Esophagus muscularis mucosa (tissue), 4 donors: ENCODE measurements around the gene AOC3. TPM values are rescaled to one million over a fixed set of nuclear protein-coding genes. Genes with fewer than 3 reads are reported as not detected.

Experiments
- DNase-seq: peaks from one replicate; pipeline ENCODE4 v3.0.0-alpha.2; 2017; ENCODE audit errors: extremely low spot score
- H3K27ac ChIP-seq, 4 donors: fragments of 200-600 bp; sonication (generic); replicated peaks in 1 of 4; 1 replicate in 3 of 4; 2 replicates in 1 of 4; pipeline ENCODE4 v1.5.1; 2016 to 2019; ENCODE audit warnings: mild to moderate bottlenecking in 1 of 4
- H3K27me3 ChIP-seq, 4 donors: fragments of 200-600 bp; sonication (generic); one replicate each; pipeline versions ENCODE4 v1.5.1 to v1.6.0; 2016 to 2019
- H3K36me3 ChIP-seq, 4 donors: fragments of 200-600 bp; sonication (generic); one replicate each; pipeline ENCODE4 v1.5.1; 2016 to 2019
- H3K4me1 ChIP-seq, 4 donors: fragments of 200-600 bp; sonication (generic); one replicate each; pipeline ENCODE4 v1.5.1; 2016 to 2019
- H3K4me3 ChIP-seq, 4 donors: fragments of 200-600 bp; sonication (generic); 1 replicate in 2 of 4; 2 replicates in 2 of 4; pipeline ENCODE4 v1.5.1; 2016 to 2019; ENCODE audit warnings: mild to moderate bottlenecking in 4 of 4, moderate library complexity in 1 of 4
- H3K9me3 ChIP-seq, 4 donors: fragments of 200-600 bp; sonication (generic); 1 replicate in 3 of 4; 2 replicates in 1 of 4; pipeline ENCODE4 v1.5.1; 2016 to 2019
- CTCF ChIP-seq, 3 experiments: fragments of 200-600 bp in 2 of 3; fragments of 450-650 bp in 1 of 3; sonication (generic) in 2 of 3; IDR thresholded peaks; one replicate each; pipeline ENCODE4 v1.5.1; 2017 to 2019; ENCODE audit warnings: antibody characterized with exemption in 3 of 3, mild to moderate bottlenecking in 2 of 3, moderate library complexity in 1 of 3
- EP300 ChIP-seq: sonication (generic); formaldehyde crosslinking; IDR thresholded peaks from one replicate; pipeline ENCODE4 v1.6.1; 2017; ENCODE audit warnings: antibody characterized with exemption
- POLR2A ChIP-seq: fragments of 450-650 bp; IDR thresholded peaks from one replicate; pipeline ENCODE4 v1.6.1; 2017; ENCODE audit warnings: antibody characterized with exemption, moderate library complexity, mild to moderate bottlenecking, low read depth
- POLR2AphosphoS5 ChIP-seq, 2 donors: sonication (generic); formaldehyde crosslinking; IDR thresholded peaks; one replicate each; pipeline ENCODE4 v1.6.1; 2017; ENCODE audit warnings: antibody characterized with exemption in 2 of 2
- WGBS: methylation state at CpG from one replicate; pipeline ENCODE4 v1.1.5; 2018; 5-methylcytosine and 5-hydroxymethylcytosine counted together
- intact Hi-C: fragments of 100-400 bp; cut with DNase I; formaldehyde crosslinking; loops from one replicate; pipeline ENCODE4 v1.15.1; 2023
- total RNA-seq, 4 donors: library from RNA; depleted of rRNA; stranded (reverse); fragments of >200 nt; gene quantifications; one replicate each; pipeline versions ENCODE4 v1.1.0 to v1.2.1, GENCODE V29; 2016

The AOC3 gene
- total RNA-seq, 4 donors from 2014 or later = 89.0 to 242 (median 118) TPM

DNA sequence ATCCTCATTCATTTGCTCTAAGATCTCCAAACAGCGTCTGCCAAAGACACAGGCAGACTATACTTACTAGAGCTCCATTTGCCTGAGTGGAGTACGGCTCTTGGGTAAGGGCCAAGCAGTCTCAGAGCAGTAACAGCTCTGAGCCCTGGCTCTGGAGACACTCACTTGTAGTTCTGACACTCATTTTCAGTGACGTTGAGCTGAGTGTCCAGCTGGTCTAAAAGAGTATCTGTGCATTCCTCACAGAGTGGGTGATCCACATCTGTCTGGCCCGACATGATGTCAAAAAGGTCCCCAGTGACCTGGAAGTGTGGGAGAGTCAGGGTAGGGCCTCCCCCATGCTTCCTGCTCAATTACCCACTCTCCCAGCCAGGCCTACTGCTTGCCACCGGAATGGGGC lies 32.6 kb upstream of the AOC3 start:
- Histone ChIP-seq H3K27ac (no peak overlapping the region), H3K4me3 (no peak overlapping the region), H3K27me3 (no peaks in the 10 kb centered on the region), H3K4me1 (peaks cover 21 to 42% (median 38%) of the 10 kb centered on the region in 4 donors), H3K9me3 (no peaks in the 10 kb centered on the region), H3K36me3 (peaks cover 43 to 90% (median 86%) of the 10 kb centered on the region in 4 donors)
- no peak for DNase-seq
- intact Hi-C loops = no loop called here
- 86% methylated on average over 5 of the region's 5 CpGs for WGBS
- TF ChIP-seq POLR2A (no peak), POLR2AphosphoS5 (IDR thresholded peaks at IDR 0.05) (no peak), CTCF (IDR thresholded peaks at IDR 0.05) (no peak), EP300 (no peak)

- Histone ChIP-seq H3K9me3 (no peaks in the 10 kb centered on the region), H3K36me3 (peaks cover 41 to 73% (median 70%) of the 10 kb centered on the region in 4 donors), H3K27me3 (no peaks in the 10 kb centered on the region), H3K4me1 (peaks cover 21 to 36% (median 32%) of the 10 kb centered on the region in 4 donors), H3K4me3 (no peak overlapping the region), H3K27ac (no peak overlapping the region)
- DNase-seq = no peak
- TF ChIP-seq POLR2AphosphoS5 (IDR thresholded peaks at IDR 0.05) (no peak), CTCF (IDR thresholded peaks at IDR 0.05) (peak; percentile 39 to 73 (median 42)), POLR2A (no peak), EP300 (no peak)
- intact Hi-C loops = loop anchor here (5.0 kb wide), 2 partner anchors 38 to 98 kb away; partner anchors contain the start of gene WNK4
- 34% methylated on average over 2 of the region's 2 CpGs for WGBS
Observed at GRCh38 chr17:42819939-42820535, 31.0 kb upstream of the AOC3 start.

DNA sequence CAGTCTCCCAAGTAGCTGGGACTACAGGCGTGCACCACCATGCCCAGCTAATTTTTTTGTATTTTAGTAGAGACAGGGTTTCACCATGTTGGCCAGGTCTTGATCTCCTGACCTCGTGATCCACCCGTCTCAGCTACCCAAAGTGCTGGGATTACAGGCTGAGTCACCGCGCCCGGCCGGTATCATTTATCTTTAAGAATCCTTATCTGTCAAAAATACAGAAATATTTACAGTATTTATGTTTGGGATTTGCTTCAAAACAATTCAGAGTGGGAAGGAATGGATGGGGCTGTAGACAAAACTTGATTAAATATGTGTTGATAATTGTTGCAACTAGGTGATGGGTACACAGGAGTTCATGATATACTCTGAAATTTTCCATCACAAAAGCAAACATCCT lies 29.8 kb upstream of the AOC3 start:
- Histone ChIP-seq H3K4me3 (no peak overlapping the region), H3K27ac (no peak overlapping the region), H3K9me3 (no peaks in the 10 kb centered on the region), H3K36me3 (peaks cover 30 to 62% (median 59%) of the 10 kb centered on the region in 4 donors), H3K4me1 (peaks cover 14 to 27% (median 24%) of the 10 kb centered on the region in 4 donors), H3K27me3 (no peaks in the 10 kb centered on the region)
- intact Hi-C loops = loop anchor here (5.0 kb wide), 2 partner anchors 39 to 99 kb away; partner anchors contain the start of gene WNK4
- DNase-seq = no peak
- WGBS = 94% methylated on average over 7 of the region's 7 CpGs
- TF ChIP-seq CTCF (IDR thresholded peaks at IDR 0.05) = no peak
- TF ChIP-seq POLR2A = no peak
- TF ChIP-seq EP300 = no peak
- no peak for TF ChIP-seq POLR2AphosphoS5 (IDR thresholded peaks at IDR 0.05)

DNA sequence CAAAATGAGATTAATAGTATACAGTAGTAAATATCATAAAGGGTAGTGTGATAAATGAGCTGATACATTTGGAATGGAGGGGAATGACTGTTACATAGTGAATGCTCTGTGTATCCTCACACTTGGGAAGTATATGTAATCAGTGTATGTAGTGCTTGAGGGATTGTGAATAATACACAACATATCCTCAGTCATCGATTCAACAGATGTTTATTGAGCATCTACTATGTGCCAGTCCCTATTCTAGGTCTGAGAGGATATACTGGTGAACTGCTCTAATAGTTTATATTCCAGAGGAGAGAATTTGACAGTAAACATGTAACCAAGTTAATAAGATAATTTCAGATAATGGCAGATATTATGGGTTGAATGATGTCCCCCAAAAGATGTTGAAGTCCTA lies 23.5 kb upstream of the AOC3 start:
- H3K4me1 ChIP-seq = peaks cover 17 to 27% (median 18%) of the 10 kb centered on the region in 4 donors
- TF ChIP-seq POLR2A (no peak), CTCF (IDR thresholded peaks at IDR 0.05) (no peak), POLR2AphosphoS5 (IDR thresholded peaks at IDR 0.05) (no peak), EP300 (no peak)
- WGBS = 100% methylated on average over 1 of the region's 1 CpG
- DNase-seq = no peak
- intact Hi-C loops = no loop called here
- no peak overlapping the region for H3K4me3 ChIP-seq
- no peaks in the 10 kb centered on the region for H3K27me3 ChIP-seq
- no peaks in the 10 kb centered on the region for H3K36me3 ChIP-seq
- H3K27ac ChIP-seq = no peak overlapping the region
- H3K9me3 ChIP-seq = no peaks in the 10 kb centered on the region

DNA sequence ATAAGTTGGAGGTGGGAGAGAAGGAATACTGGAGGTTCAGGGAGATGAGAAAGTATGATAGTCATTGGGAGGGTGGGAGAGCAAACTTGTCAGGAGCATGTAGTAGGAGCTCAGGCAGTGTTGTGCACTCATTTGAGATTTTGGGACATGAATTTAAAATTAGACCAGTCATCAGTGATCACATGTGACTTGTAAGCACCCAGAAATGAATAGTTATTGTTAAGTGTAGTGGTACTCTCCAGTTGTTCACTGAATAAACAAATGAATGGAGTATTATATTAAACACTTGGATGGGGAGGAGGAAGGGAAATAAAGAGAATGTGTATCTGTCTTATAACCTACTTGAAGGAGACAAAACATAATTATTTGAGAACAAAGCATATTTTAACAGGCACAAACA lies 20.0 kb upstream of the AOC3 start:
- peaks cover 17 to 32% (median 25%) of the 10 kb centered on the region in 4 donors for H3K4me1 ChIP-seq
- H3K27me3 ChIP-seq = no peaks in the 10 kb centered on the region
- H3K4me3 ChIP-seq = no peak overlapping the region
- intact Hi-C loops = no loop called here
- H3K27ac ChIP-seq = no peak overlapping the region
- H3K36me3 ChIP-seq = peaks cover 0 to 14% (median 12%) of the 10 kb centered on the region in 4 donors
- TF ChIP-seq POLR2A (no peak), CTCF (IDR thresholded peaks at IDR 0.05) (no peak), EP300 (no peak), POLR2AphosphoS5 (IDR thresholded peaks at IDR 0.05) (no peak)
- H3K9me3 ChIP-seq = no peaks in the 10 kb centered on the region
- no peak for DNase-seq
